Measurements from ENCODE around the gene PLAAT2. TPM values are rescaled to one million over a fixed set of nuclear protein-coding genes. Genes with fewer than 3 reads are reported as not detected.
"Not testable (repeated sequence)": the region's sequence is repeated elsewhere in the genome, so short reads cannot be mapped to it uniquely, and the experiment has no call there.

The PLAAT2 gene
- polyA plus RNA-seq, 1 of the 3 experiments (the other 2 are of a cell fraction), result 0.53 TPM

GRCh38 chr11:63586451-63587166, 23.4 kb upstream of the PLAAT2 start:
- no peaks in the 10 kb centered on the region for H3K9me2 ChIP-seq
- H3K4me1 ChIP-seq (ENCODE audit: control insufficient read depth in 1 of 2, insufficient read depth in 2 of 2, low read depth in 1 of 2, low read length in 1 of 2), result no peaks in the 10 kb centered on the region
- no peak overlapping the region for H3K27ac ChIP-seq (ENCODE audit: low read depth in 2 of 2, low read length in 1 of 2)
- H3F3A ChIP-seq (replicated peaks; ENCODE audit: insufficient read depth), result no peaks in the 10 kb centered on the region
- H3K9ac ChIP-seq, result no peak overlapping the region
- TF ChIP-seq JUND (IDR thresholded peaks at IDR 0.05) (no peak), RCOR1 (IDR thresholded peaks at IDR 0.05; ENCODE audit: low read length) (no peak), GABPA (IDR thresholded peaks at IDR 0.05; ENCODE audit: low read depth) (no peak), REST (IDR thresholded peaks at IDR 0.05; ENCODE audit: low read depth, low read length) (no peak)
- H3K27me3 ChIP-seq (ENCODE audit: insufficient read depth), result no peaks in the 10 kb centered on the region
- ChIA-PET CTCF (interaction anchor here (0.6 kb wide), 1 partner anchor 1219 kb away, joined by 3 read pairs; no protein-coding TSS in a partner anchor), POLR2A (no interaction called here)
- H2AFZ ChIP-seq (ENCODE audit: low read depth), result no peak overlapping the region
- no peaks in the 10 kb centered on the region for H4K20me1 ChIP-seq (ENCODE audit: insufficient read depth)
- no peak overlapping the region for H3K4me2 ChIP-seq
- H3K9me3 ChIP-seq, result no peaks in the 10 kb centered on the region
- DNase-seq, result no peak
- H3K4me3 ChIP-seq (ENCODE audit: low read depth in 2 of 2, low read length in 1 of 2), result no peak overlapping the region
- 95% methylated on average over 6 of the region's 6 CpGs for WGBS (ENCODE audit: low lambda C conversion rate)
- H3K79me2 ChIP-seq (ENCODE audit: insufficient read depth), result no peaks in the 10 kb centered on the region
- peaks cover 7 to 11% of the 10 kb centered on the region in 2 experiments for H3K36me3 ChIP-seq (replicated peaks in 1 of 2; ENCODE audit: control insufficient read depth in 1 of 2, insufficient read depth in 2 of 2, low read length in 1 of 2)

- ChIA-PET CTCF (interaction anchor here (1.5 kb wide), 1 partner anchor 105 kb away, joined by 3 read pairs; no protein-coding TSS in a partner anchor), POLR2A (no interaction called here)
- no peak for TF ChIP-seq NFIC (IDR thresholded peaks at IDR 0.05; ENCODE audit: borderline replicate concordance)
- Histone ChIP-seq H2AFZ (ENCODE audit: low read depth) (no peak overlapping the region), H4K20me1 (ENCODE audit: insufficient read depth) (no peaks in the 10 kb centered on the region), H3K79me2 (ENCODE audit: insufficient read depth) (no peaks in the 10 kb centered on the region), H3K9me2 (no peaks in the 10 kb centered on the region), H3K4me1 (ENCODE audit: control insufficient read depth in 1 of 2, insufficient read depth in 2 of 2, low read depth in 1 of 2, low read length in 1 of 2) (no peaks in the 10 kb centered on the region), H3K27me3 (ENCODE audit: insufficient read depth) (no peaks in the 10 kb centered on the region), H3K36me3 (replicated peaks in 1 of 2; ENCODE audit: control insufficient read depth in 1 of 2, insufficient read depth in 2 of 2, low read length in 1 of 2) (peaks cover 7 to 13% of the 10 kb centered on the region in 2 experiments), H3F3A (replicated peaks; ENCODE audit: insufficient read depth) (no peaks in the 10 kb centered on the region), H3K4me3 (ENCODE audit: low read depth in 2 of 2, low read length in 1 of 2) (no peak overlapping the region), H3K4me2 (no peak overlapping the region), H3K9ac (no peak overlapping the region), H3K9me3 (no peaks in the 10 kb centered on the region; the same call in 1 of the 2 replicates), H3K27ac (ENCODE audit: low read depth in 2 of 2, low read length in 1 of 2) (no peak overlapping the region)
- no peak for DNase-seq
These were observed 20.1 kb upstream of the PLAAT2 start for GRCh38 chr11:63583357-63583677.

- H3K9ac ChIP-seq; H3K9me2 ChIP-seq; H3F3A ChIP-seq (replicated peaks; ENCODE audit: insufficient read depth); H3K4me2 ChIP-seq; H3K4me1 ChIP-seq (ENCODE audit: control insufficient read depth in 1 of 2, insufficient read depth in 2 of 2, low read depth in 1 of 2, low read length in 1 of 2); H3K79me2 ChIP-seq (ENCODE audit: insufficient read depth); POLR2A ChIA-PET; DNase-seq; H3K36me3 ChIP-seq (replicated peaks in 1 of 2; ENCODE audit: control insufficient read depth in 1 of 2, insufficient read depth in 2 of 2, low read length in 1 of 2); H3K9me3 ChIP-seq; H3K4me3 ChIP-seq (ENCODE audit: low read depth in 2 of 2, low read length in 1 of 2); H3K27me3 ChIP-seq (ENCODE audit: insufficient read depth); H4K20me1 ChIP-seq (ENCODE audit: insufficient read depth); H2AFZ ChIP-seq (ENCODE audit: low read depth); H3K27ac ChIP-seq (ENCODE audit: low read depth in 2 of 2, low read length in 1 of 2): not testable (repeated sequence)
- 42% methylated on average over 7 of the region's 7 CpGs for WGBS (ENCODE audit: low lambda C conversion rate)
- CTCF ChIA-PET, result interaction anchor here (1.2 kb wide), 1 partner anchor 103 kb away, joined by 3 read pairs; no protein-coding TSS in a partner anchor
These were observed 18.0 kb upstream of the PLAAT2 start for GRCh38 chr11:63581224-63581623.

- H3K9ac ChIP-seq; H3K79me2 ChIP-seq (ENCODE audit: insufficient read depth); H3K4me1 ChIP-seq (ENCODE audit: control insufficient read depth in 1 of 2, insufficient read depth in 2 of 2, low read depth in 1 of 2, low read length in 1 of 2); H3K27me3 ChIP-seq (ENCODE audit: insufficient read depth); H3K27ac ChIP-seq (ENCODE audit: low read depth in 2 of 2, low read length in 1 of 2); CTCF ChIA-PET; POLR2A ChIA-PET; H3K36me3 ChIP-seq (replicated peaks in 1 of 2; ENCODE audit: control insufficient read depth in 1 of 2, insufficient read depth in 2 of 2, low read length in 1 of 2); DNase-seq; H2AFZ ChIP-seq (ENCODE audit: low read depth); H4K20me1 ChIP-seq (ENCODE audit: insufficient read depth); H3K9me2 ChIP-seq; H3K9me3 ChIP-seq; H3K4me3 ChIP-seq (ENCODE audit: low read depth in 2 of 2, low read length in 1 of 2); H3F3A ChIP-seq (replicated peaks; ENCODE audit: insufficient read depth); H3K4me2 ChIP-seq: not testable (repeated sequence)
- 72% methylated on average over 3 of the region's 3 CpGs for WGBS (ENCODE audit: low lambda C conversion rate)
These were observed 15.7 kb upstream of the PLAAT2 start for GRCh38 chr11:63578882-63579281.
